GM03348 (cell line): ENCODE results near the gene TASOR2.
A peak's percentile ranks its signal among the peaks of the same experiment; 100 is the strongest.

ENCODE experiments used
- DNase-seq: peaks from one replicate; pipeline ENCODE4 v3.0.0; 2012; ENCODE audit warnings: low spot score

TASOR2 gene

DNA sequence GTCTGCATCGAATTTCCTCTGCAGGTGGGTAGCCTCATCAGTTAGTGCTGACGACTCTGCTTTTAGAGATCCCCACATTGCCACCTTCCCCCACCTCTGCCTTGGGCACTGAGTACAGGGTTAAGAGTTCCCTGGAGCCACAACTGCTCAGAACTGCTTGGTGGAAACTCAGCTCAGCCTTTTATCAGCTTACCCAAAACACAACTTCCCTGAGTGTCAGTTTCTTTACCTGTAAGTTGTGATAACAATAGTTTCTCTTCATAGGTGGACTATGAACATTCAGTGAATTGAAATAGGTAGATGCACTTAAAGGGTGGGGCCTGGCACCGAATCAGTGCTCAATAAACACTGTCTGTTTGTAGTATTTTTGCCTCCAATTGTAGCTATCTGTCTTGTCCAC, 29.5 kb upstream of the TASOR2 start:
- no peak for DNase-seq

DNA sequence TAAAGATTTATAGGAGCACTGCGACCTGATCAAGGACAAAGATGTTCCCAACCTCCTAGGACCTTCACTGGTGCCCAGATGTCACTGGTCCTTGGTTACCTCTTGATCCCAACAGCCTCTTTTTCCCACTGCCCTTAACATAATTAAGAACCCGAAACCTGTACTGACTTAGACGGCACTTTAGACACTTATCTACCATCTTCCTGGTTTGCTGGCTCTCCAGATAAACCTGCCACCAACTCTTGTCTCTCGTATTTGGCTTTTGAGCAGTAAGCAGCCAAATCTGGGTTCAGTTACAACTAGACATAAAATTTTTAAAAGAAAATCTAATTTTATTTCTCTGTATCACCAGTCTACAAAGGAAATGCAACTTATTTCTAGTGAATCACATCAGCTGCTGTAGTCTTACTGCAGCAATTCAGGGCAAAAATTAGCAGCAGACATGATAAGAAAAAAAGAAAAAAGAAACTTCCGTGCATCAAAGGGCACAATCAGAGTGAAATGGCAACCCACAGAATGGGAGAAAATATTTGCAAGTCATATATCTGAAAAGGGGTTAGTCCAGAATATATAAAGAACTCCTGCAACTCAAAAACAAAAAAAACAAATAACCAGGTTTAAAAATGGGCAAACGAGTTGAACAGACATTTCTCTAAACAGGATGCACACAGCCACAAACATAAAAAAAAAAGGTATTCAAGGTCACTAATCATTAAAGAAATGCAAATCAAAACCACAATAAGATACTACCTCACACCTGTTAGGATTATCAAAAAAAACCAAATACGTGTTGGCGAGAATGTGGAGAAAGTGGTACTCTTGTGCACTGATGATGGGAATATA, 27.7 kb upstream of the TASOR2 start:
- no peak for DNase-seq

DNA sequence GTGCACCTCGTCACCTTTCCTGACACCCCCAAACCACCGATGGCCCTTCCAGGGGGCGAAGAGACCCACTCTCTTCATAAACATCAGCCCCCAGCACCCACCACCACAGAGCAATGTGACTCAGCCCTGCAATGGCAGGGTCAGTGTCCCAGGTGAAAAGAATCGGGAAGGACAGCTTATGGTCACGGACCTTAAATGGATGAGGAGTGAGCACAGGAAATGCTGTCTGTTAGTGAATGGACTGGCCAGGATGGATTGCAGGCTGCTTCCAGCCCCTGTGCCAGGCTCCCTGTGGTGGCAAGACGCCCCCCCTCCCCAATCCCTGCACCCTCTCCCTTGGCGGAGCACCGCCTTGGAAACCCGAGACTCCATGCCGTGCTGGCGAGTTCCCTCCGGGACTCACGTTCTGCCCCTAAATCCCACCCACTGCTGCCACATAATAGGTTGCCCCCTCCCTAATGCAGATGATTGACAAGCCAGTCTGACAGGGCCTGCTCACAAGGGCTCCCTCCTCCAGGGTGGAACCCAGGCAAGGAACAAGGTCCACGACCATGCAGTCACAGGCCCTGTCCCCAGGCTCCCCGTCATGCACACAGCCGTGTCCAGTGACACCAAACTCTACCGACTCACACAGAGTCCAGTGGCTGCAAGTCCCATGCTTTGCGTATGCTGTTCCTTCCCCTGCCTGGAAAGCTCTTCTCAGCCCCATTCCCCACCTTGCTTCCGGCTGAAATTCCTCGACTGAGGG, 25.6 kb upstream of the TASOR2 start:
- DNase-seq, result no peak

DNA sequence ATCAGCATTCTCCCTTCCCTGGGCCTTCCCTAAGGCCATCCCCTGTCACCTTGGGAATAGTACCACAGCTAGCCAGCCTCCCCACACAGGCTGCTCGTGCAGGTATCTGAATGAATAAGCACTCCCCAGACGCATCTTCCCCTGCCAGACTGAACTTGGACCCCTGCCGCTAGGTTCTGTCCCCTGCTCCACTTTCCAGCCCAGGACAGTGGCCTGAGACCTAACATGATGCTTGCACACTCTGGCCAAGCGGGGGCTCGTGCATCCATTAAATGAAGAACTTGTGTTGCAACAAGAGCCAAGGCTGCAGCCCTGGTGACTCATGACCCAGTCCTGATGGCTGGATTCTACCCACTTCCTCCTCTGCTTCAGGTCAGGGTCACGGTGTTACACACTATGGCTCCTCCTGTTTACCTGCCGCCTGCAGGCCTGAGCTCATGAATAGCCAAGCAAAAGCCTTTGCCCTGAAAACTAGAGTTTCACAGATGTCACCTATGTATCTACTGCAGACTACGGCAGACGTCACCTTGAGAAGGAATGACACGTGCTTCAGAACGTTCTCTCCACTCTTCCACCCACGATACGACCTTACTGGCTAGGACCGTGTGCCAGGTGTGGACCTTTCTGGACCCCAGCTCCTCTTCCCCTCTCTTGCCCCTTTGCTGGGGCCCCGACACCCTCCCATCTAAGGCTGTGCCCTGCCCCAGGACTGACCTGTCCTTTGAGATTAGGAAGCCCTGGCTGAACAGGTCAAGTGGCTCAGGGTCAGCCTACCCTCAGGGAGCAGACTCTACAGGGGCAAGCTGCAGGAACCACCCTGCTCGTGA, 24.7 kb upstream of the TASOR2 start:
- DNase-seq, result peak; percentile 78

DNA sequence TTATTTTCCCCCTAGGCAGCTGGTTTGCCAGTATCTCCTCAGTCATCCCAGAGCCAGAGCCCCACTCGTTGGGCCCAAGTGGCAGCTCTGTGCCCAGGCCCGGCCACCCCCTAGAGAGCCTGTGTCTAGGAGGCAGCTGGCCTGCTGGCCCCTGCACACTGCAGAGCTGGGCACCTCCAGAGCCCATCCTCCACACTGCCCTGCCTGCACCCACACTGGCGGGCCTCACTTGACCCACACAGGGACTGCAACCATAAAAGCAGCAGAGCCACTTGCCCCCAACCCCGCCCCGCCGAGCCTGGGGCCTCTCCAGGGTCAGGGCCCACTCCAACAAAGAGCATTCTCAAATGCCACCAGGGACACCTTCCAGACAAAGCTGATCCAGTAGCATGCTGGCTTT, 23.6 kb upstream of the TASOR2 start:
- no peak for DNase-seq

DNA sequence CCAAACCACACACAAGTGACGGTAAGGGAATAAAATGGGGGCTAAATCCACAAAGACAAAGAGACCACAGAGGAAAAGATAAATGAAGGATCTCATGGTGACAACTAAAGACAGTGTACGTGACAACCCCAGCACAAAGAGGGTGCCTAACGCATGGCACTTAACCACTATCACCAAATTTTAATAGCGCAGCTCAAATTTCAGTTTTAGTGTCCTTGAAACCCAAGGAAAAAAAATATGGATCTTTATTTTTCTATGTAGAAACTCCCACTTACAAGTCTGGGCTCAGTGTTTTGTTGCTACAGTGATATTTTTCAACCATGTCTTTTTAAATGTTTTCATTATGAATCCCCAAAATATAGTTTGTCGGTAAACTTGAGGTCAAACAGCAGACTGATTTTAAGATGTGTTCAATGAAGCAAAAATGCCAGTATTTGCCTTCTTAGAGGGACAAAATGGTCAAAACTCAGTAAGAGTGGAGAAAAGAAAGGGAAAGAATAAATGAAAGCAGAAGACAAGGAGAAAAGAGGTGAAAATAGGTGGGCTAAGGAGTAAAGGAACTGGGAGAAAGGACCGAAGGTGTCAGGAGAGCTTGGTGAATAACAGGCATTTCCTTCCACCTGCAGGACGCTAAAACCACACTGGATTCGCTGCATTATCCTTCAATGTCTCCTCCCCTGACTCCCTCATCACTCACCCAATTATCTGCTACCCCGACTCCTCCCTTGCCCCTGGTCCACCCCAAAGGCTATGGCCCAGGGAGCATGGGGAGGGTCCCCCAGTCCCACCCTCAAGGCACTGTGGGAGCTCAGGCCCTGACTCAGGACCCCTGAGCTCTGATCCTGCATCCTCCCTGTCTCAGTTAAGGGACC, 21.7 kb upstream of the TASOR2 start:
- no peak for DNase-seq

DNA sequence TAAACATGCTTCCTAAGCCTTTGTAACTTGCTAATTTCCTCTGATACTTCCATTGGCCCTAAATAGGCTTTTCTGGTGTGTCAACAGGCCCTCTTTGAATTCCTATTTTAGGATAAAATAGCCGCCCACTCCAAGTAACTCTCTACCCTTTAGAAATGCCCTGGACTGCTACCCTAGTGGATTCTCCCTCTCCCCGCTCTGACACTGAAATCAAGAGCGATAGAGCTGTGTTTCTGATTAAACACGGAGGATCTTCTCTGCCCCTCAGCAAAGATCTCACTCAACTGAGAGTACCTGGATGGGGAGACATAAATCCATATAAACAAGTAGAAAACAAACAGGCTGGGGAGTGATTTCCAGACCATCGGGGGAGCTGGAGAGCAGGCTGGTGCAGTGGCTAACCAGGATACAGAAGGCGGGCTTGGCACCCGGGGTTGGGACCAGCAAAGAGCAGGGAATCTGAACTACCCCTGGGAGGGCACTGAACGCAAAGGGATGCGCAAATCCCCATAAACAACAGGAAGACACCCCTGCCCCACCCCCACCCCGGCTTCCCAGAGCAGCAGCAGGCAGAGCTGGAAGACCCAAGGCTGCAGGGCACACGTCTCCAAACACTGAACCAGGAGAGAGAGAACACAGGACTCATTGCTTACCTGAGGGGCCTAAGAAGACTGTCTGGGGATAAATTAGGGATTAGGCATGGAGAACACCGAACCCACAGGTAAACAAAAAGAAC, 20.8 kb upstream of the TASOR2 start:
- DNase-seq, result no peak

DNA sequence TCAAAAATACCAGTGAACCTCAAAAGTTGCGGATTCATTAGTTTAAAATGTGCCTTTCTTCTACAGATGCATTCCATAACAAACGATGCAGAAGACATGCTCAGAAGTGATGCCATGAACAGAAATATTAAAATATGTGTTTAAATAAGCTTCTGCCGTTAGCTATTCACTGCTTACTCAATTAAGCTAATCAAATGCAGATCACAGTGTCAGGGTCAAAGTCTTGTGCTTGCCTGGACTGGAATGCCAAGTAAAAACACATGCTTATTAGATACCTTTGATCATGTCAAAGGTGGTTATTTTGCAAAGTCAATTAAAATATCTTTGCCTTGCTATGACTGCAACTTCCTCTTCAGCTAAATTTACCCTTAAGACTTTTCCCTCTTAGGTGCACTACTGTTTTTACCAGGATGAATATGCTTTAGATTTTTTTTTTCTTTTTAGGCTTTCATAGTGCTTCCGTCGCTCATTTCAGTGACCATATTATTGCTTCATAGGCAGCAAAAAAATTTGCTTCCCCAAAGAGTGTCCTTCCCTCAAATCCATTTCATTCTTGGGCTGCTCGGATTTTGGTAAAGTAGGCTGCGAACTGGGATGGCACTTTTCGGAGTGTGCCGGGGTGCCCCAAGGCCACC, 19.1 kb upstream of the TASOR2 start:
- peak; percentile 27 for DNase-seq

DNA sequence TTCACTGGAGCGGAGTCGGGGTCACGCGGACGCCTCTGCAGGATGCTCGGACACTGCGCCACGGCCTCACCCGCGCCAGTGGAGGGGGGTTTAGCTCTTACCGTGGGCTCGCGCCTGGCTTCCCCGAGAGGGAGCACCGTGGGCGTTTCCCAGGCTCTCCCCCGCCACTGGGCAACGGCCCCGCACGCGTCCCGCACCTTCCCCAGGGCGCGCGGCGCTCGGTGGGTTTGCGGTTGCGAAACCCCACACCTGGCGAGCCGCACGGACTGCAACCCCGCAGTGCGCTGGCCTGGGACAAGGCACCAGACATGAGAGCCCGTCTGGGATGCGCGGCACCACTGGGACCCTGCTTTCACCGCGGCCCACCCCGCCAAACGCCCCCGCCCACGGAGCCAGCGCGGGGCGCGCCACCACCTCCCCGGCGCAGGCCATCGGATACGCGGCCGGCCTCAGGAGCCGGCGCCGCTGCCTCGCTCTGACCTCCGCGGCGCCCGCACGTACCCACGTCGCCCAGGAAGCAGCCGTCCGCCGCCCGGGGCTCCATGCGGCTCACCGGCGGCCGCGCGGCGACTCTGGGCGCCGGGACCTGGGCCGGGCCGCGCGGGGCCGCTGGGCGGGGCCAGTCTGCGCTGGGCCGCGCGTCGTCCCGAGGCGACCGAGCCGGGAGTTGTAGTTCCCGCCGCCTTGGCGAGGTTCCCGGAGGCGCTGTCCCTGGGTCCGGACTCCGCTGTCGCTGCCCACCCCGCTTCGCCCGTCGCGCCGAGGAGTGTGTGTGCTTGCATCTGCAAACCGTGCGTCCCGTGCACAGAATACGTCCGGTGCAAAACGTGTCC, 18.4 kb upstream of the TASOR2 start, which contains the start of gene ASB13:
Gene ASB13, minus strand, starts transcription at position 588 of the 833 bp plus-strand sequence. Its CDS starts 44 bp downstream, at position 544.
- DNase-seq, result peak; percentile 91

DNA sequence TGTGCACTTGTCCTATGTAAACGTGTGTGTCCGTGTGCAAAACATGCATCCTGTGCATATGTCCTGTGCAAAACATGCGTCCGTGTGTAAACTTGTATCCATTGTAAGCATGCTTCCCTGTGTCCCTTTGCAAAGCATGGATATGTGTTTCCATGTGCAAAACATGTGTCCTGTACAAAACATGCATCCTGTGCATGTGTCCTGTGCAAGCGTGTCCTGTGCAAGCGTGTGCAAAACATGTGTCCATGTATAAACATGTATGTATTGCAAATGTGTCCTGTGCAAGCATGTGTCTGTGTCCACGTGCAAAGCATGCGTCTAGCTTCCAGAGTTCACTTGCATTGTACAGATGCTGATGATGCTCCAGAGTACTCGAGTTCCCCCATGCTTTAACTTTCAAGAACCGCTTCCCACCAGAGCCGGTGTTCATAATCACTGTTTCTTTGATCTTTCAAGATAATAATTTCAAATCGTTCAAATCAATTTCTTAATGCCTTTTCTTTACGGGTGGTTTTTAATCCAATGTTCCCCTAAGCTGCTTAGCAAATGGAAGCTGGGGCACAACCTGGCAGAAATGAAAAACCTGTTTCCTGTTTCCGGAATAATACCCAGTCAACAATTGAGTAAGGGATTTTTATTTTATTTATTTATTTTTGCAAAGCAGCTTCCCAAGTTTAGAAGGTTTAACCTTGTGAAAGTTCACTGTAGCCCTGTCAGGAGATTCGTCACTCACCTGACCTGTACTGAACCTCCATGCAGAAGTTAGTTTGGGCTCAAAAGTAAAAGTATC, 17.6 kb upstream of the TASOR2 start:
- no peak for DNase-seq

DNA sequence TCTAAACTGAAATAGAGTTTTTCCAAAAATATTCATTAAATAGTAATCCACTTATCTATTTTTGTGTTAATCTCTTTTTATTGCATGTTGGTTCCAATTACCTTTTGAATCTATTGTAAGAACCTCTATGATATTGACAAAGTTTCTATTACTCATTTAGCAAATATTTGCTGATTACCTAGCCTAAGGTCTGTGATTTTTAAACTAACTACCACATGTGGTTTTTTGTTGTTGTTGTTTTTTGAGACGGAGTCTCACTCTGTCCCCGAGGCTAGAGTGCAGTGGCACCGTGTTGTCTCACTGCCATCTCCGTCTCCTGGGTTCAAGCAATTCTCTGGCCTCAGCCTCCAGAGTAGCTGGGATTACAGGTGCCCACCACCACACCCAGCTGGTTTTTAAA, 16.2 kb upstream of the TASOR2 start:
- no peak for DNase-seq

DNA sequence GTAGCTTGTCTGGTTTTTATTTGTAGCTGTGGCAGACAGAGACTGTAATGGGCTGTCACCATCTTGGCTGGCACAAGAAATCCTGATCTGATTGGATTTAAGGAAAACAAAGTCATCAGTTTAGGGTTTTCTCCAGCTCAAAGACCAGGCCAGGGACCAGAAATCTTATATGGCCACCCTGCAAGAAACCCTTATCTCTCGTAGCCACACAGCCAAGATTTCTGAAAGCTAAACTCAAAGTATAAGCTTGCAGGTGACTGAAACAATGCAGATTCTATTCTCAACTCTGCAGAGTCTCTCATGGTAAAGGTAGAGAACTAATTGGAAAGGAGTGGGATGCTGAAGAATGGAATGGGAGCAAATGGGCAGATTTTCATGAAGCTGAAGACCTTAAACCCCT, 15.0 kb upstream of the TASOR2 start:
- DNase-seq, result no peak

DNA sequence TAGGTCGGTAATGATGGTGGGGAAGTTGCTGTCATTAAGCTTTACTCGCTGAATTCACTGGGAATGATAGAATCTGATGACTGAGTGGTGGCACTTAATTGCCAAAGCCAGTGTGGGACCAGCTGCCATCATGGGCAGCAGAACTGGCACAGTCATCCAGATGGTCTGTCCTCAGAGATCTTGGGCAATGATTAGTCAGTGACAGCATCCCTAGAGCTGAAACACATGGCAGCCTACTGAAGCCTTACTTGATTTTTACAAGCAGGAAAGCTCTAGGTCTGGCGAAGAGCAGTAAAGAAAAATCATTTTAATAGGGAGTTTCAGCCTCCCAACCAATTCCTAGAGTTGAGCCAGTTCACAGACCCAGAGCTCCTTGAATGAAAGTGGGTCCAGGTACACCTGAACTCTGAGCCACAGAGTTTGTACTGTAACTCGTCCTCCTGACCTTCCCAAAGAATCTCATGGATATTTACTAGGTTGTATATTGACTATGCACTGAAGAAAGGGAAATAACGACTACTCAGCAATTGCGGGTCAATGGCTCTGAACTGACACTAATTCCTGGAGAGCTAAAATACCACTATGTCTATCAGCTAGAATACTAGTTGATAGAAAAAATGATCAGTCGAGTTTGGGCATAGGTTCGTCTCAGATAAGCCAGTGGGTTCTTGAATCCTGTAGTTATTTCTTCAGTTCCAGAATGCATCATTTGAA, 13.8 kb upstream of the TASOR2 start:
- no peak for DNase-seq

DNA sequence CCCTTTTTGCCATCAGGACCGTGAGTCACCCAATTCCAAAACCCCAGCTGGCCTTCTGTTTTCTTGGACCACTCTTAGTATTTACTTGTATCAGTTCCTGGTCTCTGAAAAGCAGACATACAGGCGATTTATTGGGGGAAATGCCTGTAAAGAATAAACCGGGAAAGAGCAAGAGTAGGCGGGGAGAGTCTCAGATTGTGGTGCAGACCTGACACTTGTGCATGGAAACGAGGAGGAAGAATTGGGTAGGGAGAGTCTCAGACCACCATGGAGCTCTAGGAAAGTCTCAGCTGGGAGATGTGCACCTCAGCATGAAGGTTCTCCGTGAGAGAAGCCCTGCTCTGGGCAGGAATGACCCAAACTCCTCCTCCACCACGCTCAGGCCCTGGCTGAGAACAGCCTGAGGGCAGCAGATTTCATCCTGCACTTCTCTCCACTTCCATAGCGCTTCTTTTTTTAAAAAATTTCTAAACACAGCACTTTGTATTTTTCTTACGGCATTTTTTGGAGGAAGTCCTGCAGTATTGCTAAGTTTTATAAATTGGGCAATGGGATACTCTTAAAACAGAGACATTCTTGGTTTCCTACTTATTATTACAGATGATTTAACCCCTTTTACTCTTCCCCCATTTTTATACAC, 6.1 kb upstream of the TASOR2 start:
- no peak for DNase-seq

DNA sequence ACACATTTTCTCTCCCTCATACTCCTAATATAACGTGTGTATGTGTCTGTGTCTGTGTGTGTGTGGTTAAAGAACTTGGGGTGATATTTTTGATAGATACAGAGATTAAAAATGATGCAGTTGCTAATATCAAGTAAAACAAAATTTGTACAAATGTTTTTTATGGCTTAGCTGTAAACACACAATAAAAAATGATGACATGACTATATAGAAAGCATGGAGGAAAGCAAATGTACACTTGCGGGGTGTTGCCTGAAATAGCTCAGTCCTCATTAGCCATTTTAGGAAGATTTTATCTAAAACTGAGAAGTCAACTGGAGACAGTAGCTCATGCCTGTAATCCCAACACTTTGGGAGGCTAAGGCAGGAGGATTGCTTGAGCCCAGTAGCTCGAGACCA, 5.6 kb upstream of the TASOR2 start:
- DNase-seq, result no peak

DNA sequence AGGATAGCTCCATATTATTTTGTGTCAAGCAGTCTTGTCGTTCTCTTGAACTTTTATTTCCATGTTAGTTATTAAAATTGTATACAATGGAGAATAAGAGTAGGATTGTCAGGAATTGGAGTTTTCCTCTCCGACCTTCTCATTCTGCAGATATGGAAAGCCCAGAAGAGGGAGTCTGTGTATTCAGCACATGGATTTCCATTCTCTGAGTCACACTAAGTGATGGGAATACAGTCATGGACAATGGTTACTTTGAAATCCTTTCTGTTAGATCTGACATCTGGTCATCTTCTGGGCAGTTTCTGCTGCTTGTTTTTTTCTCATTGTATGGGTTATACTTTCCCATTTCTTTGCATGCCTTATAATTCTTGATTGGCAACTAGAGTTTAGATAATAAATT, 5.0 kb upstream of the TASOR2 start:
- DNase-seq, result peak; percentile 57

DNA sequence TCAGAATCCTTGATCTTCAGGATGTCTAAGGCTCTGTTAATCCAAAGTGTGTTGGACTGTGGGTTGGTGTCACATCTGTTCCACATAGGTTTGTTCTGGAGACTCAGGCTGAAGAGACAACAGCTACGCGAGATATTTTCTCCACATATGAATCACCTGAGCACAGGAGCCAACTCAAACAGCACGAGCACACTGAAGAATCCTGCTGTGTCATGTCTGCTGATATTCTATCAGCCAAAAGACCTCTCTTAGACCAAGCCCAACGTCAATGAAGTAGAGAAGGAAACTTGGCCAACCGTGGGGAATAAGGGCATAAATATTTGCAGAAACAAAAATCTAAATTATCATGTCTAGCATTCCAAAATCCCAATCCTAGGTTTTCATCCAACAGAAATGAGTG, 2.7 kb upstream of the TASOR2 start:
- DNase-seq, result no peak
